SIG-M5 treated with dmso at 0.1 percent for 504 hours (cell line): ENCODE data around the gene RBMY1J.
"Not testable (repeated sequence)": the region's sequence is repeated elsewhere in the genome, so short reads cannot be mapped to it uniquely, and the experiment has no call there.

ENCODE experiments used
- DNase-seq: peaks from one replicate; lab custom pipeline; 2025; ENCODE audit not compliant: unreplicated experiment; lab: John Stamatoyannopoulos, UW

Gene RBMY1J

GRCh38 chrY:22403110-22403509 lies at the start of gene RBMY1J:
TSS of gene RBMY1J (plus strand) at chrY:22403410. CDS start at chrY:22405448, 2,038 bp downstream.
- DNase-seq, result not testable (repeated sequence)

- no peak for DNase-seq
Measured at GRCh38 chrY:22367416-22367815, 35.8 kb upstream of the RBMY1J start.

GRCh38 chrY:22370623-22371022 lies 32.6 kb upstream of the RBMY1J start:
- DNase-seq, result no peak

- DNase-seq, result no peak
Measured at GRCh38 chrY:22373494-22373893, 29.7 kb upstream of the RBMY1J start.

- not testable (repeated sequence) for DNase-seq
Measured at GRCh38 chrY:22444718-22445396, 41.6 kb downstream of the RBMY1J start.

GRCh38 chrY:22455522-22455921 lies 52.3 kb downstream of the RBMY1J start:
- DNase-seq, result not testable (repeated sequence)

DNA sequence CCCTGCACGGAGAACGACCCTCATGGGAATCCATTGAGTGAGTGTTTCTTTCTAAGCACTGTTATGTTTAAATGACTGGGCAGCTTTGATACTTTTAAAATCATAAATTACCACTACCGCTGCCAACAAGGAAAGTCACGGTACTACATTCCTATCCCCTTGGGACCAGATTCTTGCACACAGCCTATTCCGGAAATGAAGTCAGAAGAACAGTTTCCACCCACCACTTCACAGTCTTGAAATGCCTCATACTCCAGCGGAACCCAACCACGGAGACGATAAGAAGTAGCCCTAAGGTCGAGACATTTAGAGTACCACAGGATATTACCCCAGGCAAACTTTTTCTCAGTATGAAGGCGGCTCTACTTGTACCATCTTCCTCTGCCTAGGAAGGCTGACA lies 58.8 kb downstream of the RBMY1J start:
- DNase-seq, result not testable (repeated sequence)
